Adrenal gland (tissue), 5 donors: ENCODE data around the gene SMPD3.

ENCODE experiments used
- CTCF ChIP-seq, 6 experiments: fragments of 450-650 bp in 4 of 6; fragments of 200-600 bp in 2 of 6; sonication (generic) in 1 of 6; IDR thresholded peaks; 1 replicate in 5 of 6; 2 replicates in 1 of 6; pipeline versions ENCODE4 v1.5.1 to v1.8.0; 2016 to 2021; ENCODE audit warnings: antibody characterized with exemption in 6 of 6, mild to moderate bottlenecking in 2 of 6, moderate library complexity in 1 of 6
- POLR2A ChIP-seq, 2 donors: fragments of 450-650 bp; IDR thresholded peaks; one replicate each; pipeline ENCODE4 v1.6.1; 2017; ENCODE audit warnings: antibody characterized with exemption in 2 of 2, mild to moderate bottlenecking in 2 of 2, moderate library complexity in 1 of 2
- donor health status: DM: no; HTN: no; CAD: no.

GRCh38 chr16:68481636-68482035 is 33.3 kb upstream of the SMPD3 start:
- TF ChIP-seq CTCF (IDR thresholded peaks at IDR 0.05): no peak
- no peak for TF ChIP-seq POLR2A (IDR thresholded peaks at IDR 0.05)
